RWPE2 (cell line): ENCODE results near the gene DOK3.

Experiments used
- ATAC-seq: fragments of 200-7000 bp; cut with Tn5 transposase; 3 replicates; pipeline ENCODE4 v1.9.1; 2021; ENCODE audit warnings: low read depth
- DNase-seq: peaks from one replicate; pipeline ENCODE4 v3.0.0-alpha.2; 2020; ENCODE audit warnings: low spot score
- H3K27ac ChIP-seq: fragments of 450-650 bp; 2 replicates; pipeline ENCODE4 v1.5.1; 2017; ENCODE audit warnings: mild to moderate bottlenecking; ENCODE audit not compliant: poor library complexity, severe bottlenecking
- H3K27me3 ChIP-seq: fragments of 250-450 bp; sonication (Bioruptor Pico); 2 replicates; pipeline ENCODE4 v1.5.1; 2021; ENCODE audit warnings: mild to moderate bottlenecking, moderate library complexity; ENCODE audit not compliant: insufficient read depth, poor library complexity, severe bottlenecking
- H3K36me3 ChIP-seq: fragments of 250-450 bp; sonication (Bioruptor Pico); 2 replicates; pipeline ENCODE4 v1.5.1; 2020; ENCODE audit warnings: low read depth, mild to moderate bottlenecking, moderate library complexity
- H3K4me1 ChIP-seq: fragments of 250-450 bp; sonication (Bioruptor Pico); 2 replicates; pipeline ENCODE4 v1.5.1; 2021; ENCODE audit warnings: mild to moderate bottlenecking, moderate library complexity; ENCODE audit not compliant: insufficient read depth, poor library complexity, severe bottlenecking
- H3K4me3 ChIP-seq: fragments of 250-450 bp; sonication (Bioruptor Pico); 2 replicates; pipeline ENCODE4 v1.5.1; 2021; ENCODE audit warnings: mild to moderate bottlenecking, moderate library complexity; ENCODE audit not compliant: severe bottlenecking
- H3K9me3 ChIP-seq: fragments of 250-450 bp; sonication (Bioruptor Pico); 2 replicates; pipeline ENCODE4 v1.5.1; 2021; ENCODE audit warnings: mild to moderate bottlenecking, moderate library complexity; ENCODE audit not compliant: severe bottlenecking
- TF ChIP-seq, protein P1 (sequence below): fragments of 450-650 bp; IDR thresholded peaks from one replicate; pipeline ENCODE4 v1.5.1; 2017; ENCODE audit warnings: mild to moderate bottlenecking, moderate library complexity; ENCODE audit not compliant: poor library complexity, severe bottlenecking

The DOK3 gene

GRCh38 chr5:177504086-177505056, 5.3 kb downstream of the DOK3 start:
- ATAC-seq, result no peak
- no peak overlapping the region for H3K27ac ChIP-seq
- no peak for DNase-seq
- no peak overlapping the region for H3K4me3 ChIP-seq
- TF ChIP-seq, protein P1, sequence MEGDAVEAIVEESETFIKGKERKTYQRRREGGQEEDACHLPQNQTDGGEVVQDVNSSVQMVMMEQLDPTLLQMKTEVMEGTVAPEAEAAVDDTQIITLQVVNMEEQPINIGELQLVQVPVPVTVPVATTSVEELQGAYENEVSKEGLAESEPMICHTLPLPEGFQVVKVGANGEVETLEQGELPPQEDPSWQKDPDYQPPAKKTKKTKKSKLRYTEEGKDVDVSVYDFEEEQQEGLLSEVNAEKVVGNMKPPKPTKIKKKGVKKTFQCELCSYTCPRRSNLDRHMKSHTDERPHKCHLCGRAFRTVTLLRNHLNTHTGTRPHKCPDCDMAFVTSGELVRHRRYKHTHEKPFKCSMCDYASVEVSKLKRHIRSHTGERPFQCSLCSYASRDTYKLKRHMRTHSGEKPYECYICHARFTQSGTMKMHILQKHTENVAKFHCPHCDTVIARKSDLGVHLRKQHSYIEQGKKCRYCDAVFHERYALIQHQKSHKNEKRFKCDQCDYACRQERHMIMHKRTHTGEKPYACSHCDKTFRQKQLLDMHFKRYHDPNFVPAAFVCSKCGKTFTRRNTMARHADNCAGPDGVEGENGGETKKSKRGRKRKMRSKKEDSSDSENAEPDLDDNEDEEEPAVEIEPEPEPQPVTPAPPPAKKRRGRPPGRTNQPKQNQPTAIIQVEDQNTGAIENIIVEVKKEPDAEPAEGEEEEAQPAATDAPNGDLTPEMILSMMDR, result no peak
- no peaks in the 10 kb centered on the region for H3K27me3 ChIP-seq
- H3K36me3 ChIP-seq, result no peaks in the 10 kb centered on the region
- H3K4me1 ChIP-seq, result no peaks in the 10 kb centered on the region
- H3K9me3 ChIP-seq, result no peaks in the 10 kb centered on the region

DNA sequence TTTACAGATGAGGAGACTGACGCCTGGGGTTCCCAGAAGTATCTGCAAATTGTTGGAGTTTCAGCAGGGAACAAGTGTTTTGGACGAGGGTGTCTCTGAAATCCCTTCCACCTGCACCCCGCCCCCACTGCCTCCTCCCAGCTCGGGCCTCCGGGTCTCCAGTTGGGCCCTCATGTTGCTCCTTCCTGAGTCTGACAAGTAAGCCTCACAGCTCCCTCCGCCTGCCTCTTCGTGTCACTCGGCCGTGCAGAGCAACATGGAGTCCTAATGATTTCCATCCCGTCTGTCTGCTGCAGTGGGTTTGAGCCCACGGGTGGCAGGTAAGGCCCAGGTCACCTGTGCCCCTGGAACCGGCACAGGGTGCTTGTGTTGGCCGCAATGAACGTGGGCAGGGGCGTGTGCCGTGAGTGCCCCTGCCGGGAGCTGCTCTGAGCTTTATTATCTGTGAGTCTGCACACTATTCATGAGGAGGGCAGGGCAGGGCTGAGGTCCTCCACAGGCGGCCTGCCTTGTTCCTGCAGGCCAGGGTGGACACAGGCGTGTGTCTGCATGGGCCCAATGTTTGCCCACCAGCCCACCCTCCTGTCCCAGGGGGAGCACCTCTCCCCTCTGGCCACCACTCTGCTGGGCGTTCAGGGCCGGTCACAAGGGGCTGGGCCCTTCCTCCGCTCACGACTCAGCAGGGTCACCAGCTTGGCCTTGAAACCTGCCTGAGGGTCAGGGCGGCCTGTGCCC, 6.1 kb downstream of the DOK3 start:
- ATAC-seq (no peak), DNase-seq (no peak)
- H3K9me3 ChIP-seq, result no peaks in the 10 kb centered on the region
- no peaks in the 10 kb centered on the region for H3K36me3 ChIP-seq
- no peak overlapping the region for H3K27ac ChIP-seq
- TF ChIP-seq, protein P1, result no peak
- no peaks in the 10 kb centered on the region for H3K27me3 ChIP-seq
- H3K4me1 ChIP-seq, result no peaks in the 10 kb centered on the region
- H3K4me3 ChIP-seq, result no peak overlapping the region

- H3K27me3 ChIP-seq, result no peaks in the 10 kb centered on the region
- TF ChIP-seq, protein P1, result no peak
- no peaks in the 10 kb centered on the region for H3K36me3 ChIP-seq
- H3K4me1 ChIP-seq, result no peaks in the 10 kb centered on the region
- H3K9me3 ChIP-seq, result no peaks in the 10 kb centered on the region
- ATAC-seq (no peak), DNase-seq (no peak)
- no peak overlapping the region for H3K4me3 ChIP-seq
- no peak overlapping the region for H3K27ac ChIP-seq
Observed at GRCh38 chr5:177502886-177503285, 6.7 kb downstream of the DOK3 start.

DNA sequence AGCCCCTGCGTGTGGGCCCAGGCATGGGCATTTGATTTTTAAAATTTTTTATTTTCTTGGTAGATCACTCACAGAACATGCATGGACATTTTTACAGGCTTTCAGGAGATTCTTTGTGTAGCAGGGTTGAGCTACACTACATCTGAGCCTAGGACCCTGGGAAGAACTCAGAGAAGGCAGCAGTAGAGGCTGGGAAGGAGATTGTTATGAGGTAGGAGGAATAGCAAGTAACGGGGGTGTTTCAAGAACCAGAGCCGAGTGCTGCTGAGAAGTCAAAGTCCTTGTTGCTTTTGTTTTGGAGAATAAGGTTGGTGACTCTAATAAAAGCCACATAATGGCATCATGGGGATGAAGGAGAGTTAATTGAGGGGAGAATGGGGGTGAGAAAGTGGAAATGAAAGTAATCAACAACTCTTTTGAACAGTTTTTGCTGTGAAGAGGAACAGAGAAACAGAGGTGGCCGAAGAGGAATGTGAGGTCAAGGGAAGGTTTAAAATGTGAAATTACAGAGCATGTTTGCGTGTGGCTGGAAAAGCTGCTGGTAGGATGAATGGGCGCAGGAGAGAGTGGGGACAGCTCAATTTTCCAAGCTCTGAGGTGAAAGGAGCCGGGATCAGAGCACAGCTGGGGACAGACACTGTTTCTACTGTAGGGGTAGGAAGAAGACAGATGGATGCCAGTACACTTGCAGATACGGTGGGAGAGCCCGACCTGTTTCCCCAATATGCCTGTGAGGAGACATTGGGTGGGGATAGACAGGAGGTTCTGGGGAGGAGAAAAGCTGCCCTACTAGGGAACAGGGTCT, 7.5 kb downstream of the DOK3 start:
- no peaks in the 10 kb centered on the region for H3K36me3 ChIP-seq
- no peak overlapping the region for H3K27ac ChIP-seq
- no peak for ATAC-seq
- DNase-seq, result no peak
- no peaks in the 10 kb centered on the region for H3K27me3 ChIP-seq
- TF ChIP-seq, protein P1, result no peak
- no peaks in the 10 kb centered on the region for H3K4me1 ChIP-seq
- H3K4me3 ChIP-seq, result no peak overlapping the region
- no peaks in the 10 kb centered on the region for H3K9me3 ChIP-seq
